DMS53 treated with DMSO at 0.1 percent for 48 hours (cell line): ENCODE results near the gene SH2D7.
"Not testable (repeated sequence)": the region's sequence is repeated elsewhere in the genome, so short reads cannot be mapped to it uniquely, and the experiment has no call there.

ENCODE experiments used
- DNase-seq: peaks from one replicate; lab custom pipeline; 2025; ENCODE audit not compliant: unreplicated experiment; lab: John Stamatoyannopoulos, UW

Gene SH2D7

DNA sequence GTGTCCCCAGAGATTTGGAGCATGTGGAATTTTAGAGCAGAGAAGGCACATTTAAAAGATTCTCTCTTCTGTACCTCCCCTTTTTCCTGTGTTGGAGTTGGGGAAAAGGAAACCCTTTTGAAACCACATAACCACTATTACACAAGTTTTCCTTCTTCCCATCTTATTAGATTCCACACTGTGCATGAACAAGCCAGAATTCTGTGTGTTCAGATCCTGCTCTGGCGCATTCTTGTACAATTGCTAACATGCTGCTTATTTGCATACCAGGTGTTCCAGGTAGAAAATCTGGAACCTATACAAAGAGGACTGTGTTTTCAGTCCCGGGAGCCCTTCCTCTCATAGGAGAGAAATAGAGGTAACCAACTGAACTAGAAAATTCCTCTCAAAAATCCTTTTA lies 41.4 kb downstream of the SH2D7 start:
- no peak for DNase-seq

DNA sequence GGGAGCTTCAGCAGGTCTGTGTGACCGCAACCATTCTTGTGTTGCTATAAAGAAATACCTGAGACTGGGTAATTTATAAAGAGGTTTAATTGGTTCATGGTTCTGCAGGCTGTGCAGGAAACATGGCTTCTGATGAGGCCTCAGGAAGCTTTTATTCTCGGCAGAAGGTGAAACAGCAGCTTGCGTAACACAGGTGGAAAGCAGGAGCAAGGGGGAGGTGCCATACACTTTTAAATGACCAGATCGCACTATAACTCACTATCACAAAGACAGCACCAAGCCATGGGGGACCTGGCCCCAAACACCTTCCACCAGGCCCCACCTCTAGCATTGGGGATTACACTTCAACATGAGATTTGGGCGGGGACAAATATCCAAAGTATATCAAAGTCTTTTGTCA lies 47.2 kb downstream of the SH2D7 start:
- no peak for DNase-seq

DNA sequence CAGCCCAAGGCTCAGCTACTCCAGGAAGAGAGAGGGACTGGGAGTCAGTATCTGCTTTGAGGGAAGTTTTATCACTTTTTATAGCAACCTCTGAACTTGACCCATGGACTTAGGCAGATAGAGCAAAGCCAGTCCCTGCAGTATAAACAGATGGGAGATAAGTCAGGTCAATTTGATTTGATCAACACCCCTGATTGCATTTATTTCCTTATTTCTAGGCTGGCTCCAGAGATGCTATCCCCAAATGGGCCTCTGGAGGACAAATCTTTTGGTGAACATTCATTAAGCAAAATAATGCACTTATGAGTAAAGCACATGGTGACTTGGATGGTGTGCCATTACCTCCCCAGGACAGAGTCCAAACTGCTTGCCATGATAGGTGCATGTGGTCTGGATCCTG lies 47.9 kb downstream of the SH2D7 start:
- no peak for DNase-seq

DNA sequence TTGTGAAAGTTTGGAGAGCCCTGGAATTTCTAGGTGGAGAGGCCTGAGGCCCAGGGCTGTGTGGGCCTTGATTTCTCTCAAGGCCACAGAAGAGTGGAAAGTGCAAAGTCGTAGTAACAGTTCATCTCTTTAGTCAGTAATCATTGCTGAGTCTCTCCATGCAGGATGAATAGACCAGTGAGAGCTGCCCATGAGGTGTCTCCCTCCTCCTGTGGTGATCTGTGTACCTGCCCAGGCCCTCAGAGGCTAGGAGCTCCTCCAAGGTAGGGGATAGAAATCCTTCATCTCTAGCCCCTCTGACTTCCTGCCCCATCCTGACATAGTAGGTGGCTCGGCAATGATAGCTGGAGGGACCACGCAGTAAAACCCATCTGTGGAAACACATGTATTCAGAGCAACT lies 50.0 kb downstream of the SH2D7 start:
- no peak for DNase-seq

DNA sequence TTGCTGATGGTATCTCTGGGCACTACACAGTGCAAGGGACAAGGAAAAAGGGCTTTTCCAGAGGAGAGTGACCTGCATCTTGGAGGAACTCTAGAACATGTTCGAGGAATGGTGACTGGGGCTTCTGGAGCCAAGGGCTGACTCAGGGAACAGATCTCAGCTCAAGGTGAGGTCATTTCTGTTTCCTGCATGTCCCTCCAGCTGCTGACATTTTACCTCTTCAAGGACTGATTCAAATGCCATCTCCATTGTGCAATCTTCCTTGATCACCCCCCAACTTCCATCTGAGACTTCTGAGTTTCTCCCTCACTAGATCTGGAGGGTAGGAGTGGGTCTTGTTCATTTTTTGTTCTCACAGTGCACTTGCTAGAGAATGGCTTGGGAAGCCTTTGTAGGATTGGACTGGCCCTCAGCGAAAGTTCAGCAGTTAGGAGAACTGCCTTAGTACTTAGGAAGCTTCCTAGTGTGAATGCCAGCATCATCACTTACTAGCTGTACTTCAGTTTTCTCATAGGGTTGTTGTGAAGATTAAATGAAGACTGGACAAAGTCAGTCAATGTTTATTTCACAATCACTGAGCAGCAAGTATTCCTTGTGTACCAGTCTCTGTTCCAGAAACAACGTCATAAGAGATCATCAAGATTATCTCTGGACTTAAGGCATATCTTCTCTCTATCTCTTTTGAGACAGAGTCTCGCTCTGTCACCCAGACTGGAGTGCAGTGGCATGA lies 54.2 kb downstream of the SH2D7 start:
- no peak for DNase-seq

DNA sequence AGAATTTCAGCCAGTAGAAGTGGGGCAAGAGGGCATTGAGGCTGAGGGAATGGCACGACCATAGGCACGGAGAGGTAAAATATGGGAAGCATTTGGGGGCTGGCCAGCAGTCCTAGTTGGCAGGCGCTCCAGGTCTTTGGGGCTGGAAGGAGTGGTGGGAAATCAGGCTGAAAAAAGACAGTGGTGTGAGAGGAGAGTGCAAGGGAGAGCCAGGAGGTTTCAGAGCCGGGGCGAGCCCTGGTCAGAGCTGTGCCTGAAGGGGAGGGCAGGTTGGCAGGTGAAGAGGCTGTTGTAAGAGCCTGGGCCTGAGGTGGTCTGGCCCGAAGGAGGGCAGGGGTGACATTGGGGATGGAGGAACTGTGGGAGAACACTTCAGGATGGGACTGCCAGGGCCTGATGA lies 55.2 kb downstream of the SH2D7 start:
- no peak for DNase-seq

DNA sequence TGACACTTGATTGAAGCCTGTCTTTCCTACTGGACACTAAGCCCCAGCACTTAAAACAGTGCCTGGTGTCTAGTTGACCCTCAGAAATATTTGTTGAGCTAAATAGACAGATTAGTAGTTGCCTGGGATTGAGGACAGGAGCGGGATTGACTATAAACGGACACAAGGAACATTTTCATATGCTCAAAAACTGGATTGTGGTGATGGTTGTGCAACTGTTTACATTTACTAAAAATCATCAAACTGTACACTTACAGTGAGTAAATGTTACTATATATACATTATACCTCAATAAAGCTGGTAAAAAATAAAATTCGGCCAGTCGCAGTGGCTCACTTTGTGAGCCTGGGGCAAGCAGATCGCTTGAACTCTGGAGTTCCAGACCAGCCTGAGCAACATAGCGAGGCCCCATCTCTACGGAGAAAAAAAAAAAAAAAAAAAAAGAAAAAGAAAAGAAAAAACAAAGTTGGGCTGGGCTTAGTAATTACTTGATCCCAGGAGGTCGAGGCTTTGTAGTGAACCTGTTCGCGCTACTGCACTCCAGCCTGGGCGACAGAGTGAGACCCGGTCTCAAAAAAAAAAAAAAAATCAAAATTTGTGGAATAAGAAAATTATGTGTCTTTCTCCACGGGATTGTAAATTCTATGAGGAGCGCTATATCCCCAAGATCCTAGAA lies 56.2 kb downstream of the SH2D7 start:
- no peak for DNase-seq

DNA sequence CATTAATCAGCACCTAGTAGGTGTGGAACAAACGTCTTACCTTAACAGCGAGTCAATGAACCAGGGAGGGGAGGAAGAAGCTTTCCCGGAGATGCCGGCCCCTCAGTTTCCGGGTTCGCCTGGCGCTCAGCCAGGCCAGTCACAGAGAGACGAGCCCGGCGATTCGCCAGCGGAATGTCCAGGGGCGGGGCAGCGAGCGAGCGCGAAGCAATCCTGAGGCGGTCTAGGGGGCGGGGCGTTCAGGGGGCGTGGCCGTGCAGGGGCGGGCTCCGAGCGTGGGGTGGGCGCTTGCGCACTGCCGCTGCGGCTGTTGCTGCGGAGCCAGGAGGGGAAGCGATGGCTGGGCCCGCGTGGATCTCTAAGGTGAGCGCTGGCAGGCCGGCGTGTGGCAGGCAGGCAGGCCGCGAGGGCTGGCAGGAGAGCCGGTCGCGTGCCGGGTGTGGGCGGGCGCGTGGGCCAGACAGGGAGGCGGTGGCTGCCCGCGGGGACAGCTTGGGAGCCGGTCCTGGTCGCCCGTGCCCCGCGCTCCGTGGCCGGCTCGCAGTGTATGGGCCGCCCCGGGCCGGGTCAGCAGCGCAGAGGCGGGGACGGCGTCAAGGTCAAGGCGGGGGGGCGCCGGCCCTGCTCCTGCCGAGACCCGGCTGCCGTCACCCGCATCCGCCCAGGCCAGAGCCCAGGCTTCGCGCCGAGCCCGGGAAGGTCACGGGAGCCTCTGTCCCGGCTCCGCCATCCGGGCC lies 56.9 kb downstream of the SH2D7 start, which contains the start of gene IDH3A:
Gene IDH3A (plus strand): TSS at position 295 of the 737 bp plus-strand sequence. CDS start 42 bp downstream, at position 337.
- peak; percentile 83 for DNase-seq

DNA sequence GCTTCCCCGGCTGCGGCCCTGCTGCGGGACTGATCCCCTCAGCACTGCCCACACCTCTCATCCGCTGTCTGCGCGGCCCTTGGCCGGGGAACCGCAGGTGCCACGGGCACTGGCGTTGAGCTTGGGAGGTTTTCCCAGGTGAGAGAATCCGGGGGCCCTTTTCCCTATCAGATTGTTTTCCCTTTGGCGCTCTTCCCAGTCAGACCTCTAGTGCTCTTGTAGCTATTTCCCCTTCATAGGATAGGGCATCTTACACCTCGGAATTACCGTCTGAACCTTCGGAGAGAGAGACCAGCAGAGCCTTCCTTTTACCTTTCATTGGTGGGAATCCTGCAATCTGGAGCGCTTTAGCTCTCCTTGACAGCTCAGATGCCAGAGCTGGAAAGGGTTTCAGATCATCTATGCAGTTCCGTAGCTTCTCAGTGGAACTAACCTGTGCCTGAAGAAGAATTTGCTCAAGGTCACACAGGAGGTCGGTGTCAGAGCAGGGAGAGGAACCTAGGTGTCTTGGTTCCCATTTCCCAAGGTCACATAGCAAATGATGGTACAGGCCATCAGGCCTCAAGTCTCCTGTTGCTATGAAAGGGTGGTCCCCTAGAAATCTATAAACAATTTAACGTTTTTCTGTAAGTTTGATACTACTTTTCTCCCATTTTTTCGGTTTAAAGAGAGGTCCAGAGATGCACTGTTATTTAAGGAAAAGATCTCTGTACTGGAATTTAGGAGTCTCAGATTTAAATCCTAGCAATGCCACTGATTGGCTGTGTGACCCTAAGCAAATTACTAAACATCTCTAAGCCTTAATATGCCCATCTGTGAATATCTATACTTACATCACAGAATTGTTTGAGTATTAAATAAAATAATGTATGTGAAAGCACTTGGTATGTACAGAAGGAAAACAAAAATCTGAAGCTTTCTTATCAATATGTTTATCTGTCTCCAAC lies 57.7 kb downstream of the SH2D7 start:
- DNase-seq = peak; percentile 43

DNA sequence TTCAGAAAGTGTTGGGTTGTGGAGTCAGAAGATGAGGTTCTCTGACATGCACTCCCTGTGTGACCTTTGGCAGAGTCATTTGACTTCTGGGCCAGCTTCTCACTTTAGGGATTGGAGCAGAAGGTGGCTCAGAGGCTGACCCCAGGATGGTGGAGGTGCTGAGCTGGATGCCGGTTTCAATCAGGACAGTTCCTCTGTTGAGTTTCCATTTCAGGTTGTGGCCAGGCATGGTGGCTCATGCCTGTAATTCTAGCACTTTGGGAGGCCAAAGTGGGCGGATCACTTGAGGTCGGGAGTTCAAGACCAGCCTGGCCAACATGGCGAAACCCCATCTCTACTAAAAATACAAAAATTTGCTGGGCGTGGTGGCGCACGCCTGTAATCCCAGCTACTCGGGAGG lies 58.7 kb downstream of the SH2D7 start:
- DNase-seq = not testable (repeated sequence)
